ENCODE data around the gene LEMD3. TPM values are rescaled to one million over a fixed set of nuclear protein-coding genes. Genes with fewer than 3 reads are reported as not detected.
A peak's percentile ranks its signal among the peaks of the same experiment; 100 is the strongest.

The LEMD3 gene
- total RNA-seq, 1 donor from 2014 or later: 20.9 TPM

GRCh38 chr12:65238609-65239008 lies 69.2 kb downstream of the LEMD3 start:
- no peak overlapping the region for H3K9ac ChIP-seq (ENCODE audit: low read length)
- no peaks in the 10 kb centered on the region for H3K9me3 ChIP-seq (ENCODE audit: insufficient read depth, low read depth, low read length)
- no peaks in the 10 kb centered on the region for H3K27me3 ChIP-seq (ENCODE audit: insufficient read depth, low read length)
- H3K79me2 ChIP-seq (ENCODE audit: insufficient read depth, low read length): no peaks in the 10 kb centered on the region
- no peak for TF ChIP-seq CTCF (IDR thresholded peaks at IDR 0.05; ENCODE audit: insufficient read depth, low read depth, low read length)
- no peak for TF ChIP-seq EZH2 (IDR thresholded peaks at IDR 0.05; ENCODE audit: insufficient read depth, low read length)
- FAIRE-seq (no peak), DNase-seq (ENCODE audit: low read depth) (peak; percentile 5)
- peaks cover 11% of the 10 kb centered on the region for H3K36me3 ChIP-seq (ENCODE audit: insufficient read depth, low read length)
- no peaks in the 10 kb centered on the region for H3K4me1 ChIP-seq (ENCODE audit: insufficient read depth, low read length)
- Mint-ChIP-seq H3K9me3 (ENCODE audit: unreplicated experiment) (no peaks in the 10 kb centered on the region), H3K27ac (ENCODE audit: unreplicated experiment) (no peak overlapping the region), H3K27me3 (ENCODE audit: low read depth, unreplicated experiment) (no peaks in the 10 kb centered on the region), H3K4me3 (ENCODE audit: unreplicated experiment) (no peak overlapping the region), H3K36me3 (ENCODE audit: low read depth, unreplicated experiment) (peaks cover 3% of the 10 kb centered on the region), H3K4me1 (ENCODE audit: low read depth, unreplicated experiment) (no peaks in the 10 kb centered on the region)
- H3K4me3 ChIP-seq (ENCODE audit: insufficient read depth, low read depth, low read length): no peak overlapping the region
- H3K27ac ChIP-seq (ENCODE audit: low read depth, low read length): no peak overlapping the region
- no peak overlapping the region for H3K4me2 ChIP-seq (ENCODE audit: low read length)
- no peak overlapping the region for H2AFZ ChIP-seq (ENCODE audit: low read depth, low read length)
- H4K20me1 ChIP-seq (ENCODE audit: insufficient read depth, low read length): no peaks in the 10 kb centered on the region

GRCh38 chr12:65248656-65249633 lies 79.6 kb downstream of the LEMD3 start:
- Histone ChIP-seq H3K27me3 (ENCODE audit: insufficient read depth, low read length) (no peaks in the 10 kb centered on the region), H3K36me3 (ENCODE audit: insufficient read depth, low read length) (no peaks in the 10 kb centered on the region), H3K9ac (ENCODE audit: low read length) (no peak overlapping the region), H3K4me3 (ENCODE audit: insufficient read depth, low read depth, low read length) (no peak overlapping the region), H3K79me2 (ENCODE audit: insufficient read depth, low read length) (no peaks in the 10 kb centered on the region), H3K27ac (ENCODE audit: low read depth, low read length) (no peak overlapping the region), H2AFZ (ENCODE audit: low read depth, low read length) (no peak overlapping the region), H4K20me1 (ENCODE audit: insufficient read depth, low read length) (no peaks in the 10 kb centered on the region), H3K4me2 (ENCODE audit: low read length) (no peak overlapping the region), H3K9me3 (ENCODE audit: insufficient read depth, low read depth, low read length) (no peaks in the 10 kb centered on the region), H3K4me1 (ENCODE audit: insufficient read depth, low read length) (no peaks in the 10 kb centered on the region)
- Mint-ChIP-seq H3K9me3 (ENCODE audit: unreplicated experiment) (no peaks in the 10 kb centered on the region), H3K27ac (ENCODE audit: unreplicated experiment) (no peak overlapping the region), H3K27me3 (ENCODE audit: low read depth, unreplicated experiment) (no peaks in the 10 kb centered on the region), H3K4me1 (ENCODE audit: low read depth, unreplicated experiment) (no peaks in the 10 kb centered on the region), H3K36me3 (ENCODE audit: low read depth, unreplicated experiment) (no peaks in the 10 kb centered on the region), H3K4me3 (ENCODE audit: unreplicated experiment) (no peak overlapping the region)
- TF ChIP-seq EZH2 (IDR thresholded peaks at IDR 0.05; ENCODE audit: insufficient read depth, low read length) (no peak), CTCF (IDR thresholded peaks at IDR 0.05; ENCODE audit: insufficient read depth, low read depth, low read length) (no peak)
- FAIRE-seq (no peak), DNase-seq (ENCODE audit: low read depth) (peak; percentile 19)

GRCh38 chr12:65252515-65252914 lies 83.1 kb downstream of the LEMD3 start:
- no peaks in the 10 kb centered on the region for H3K9me3 Mint-ChIP-seq (ENCODE audit: unreplicated experiment)
- Histone ChIP-seq H3K9me3 (ENCODE audit: insufficient read depth, low read depth, low read length) (no peaks in the 10 kb centered on the region), H3K4me1 (ENCODE audit: insufficient read depth, low read length) (no peaks in the 10 kb centered on the region), H3K9ac (ENCODE audit: low read length) (no peak overlapping the region), H3K79me2 (ENCODE audit: insufficient read depth, low read length) (no peaks in the 10 kb centered on the region), H3K27me3 (ENCODE audit: insufficient read depth, low read length) (no peaks in the 10 kb centered on the region), H3K4me3 (ENCODE audit: insufficient read depth, low read depth, low read length) (no peak overlapping the region), H3K4me2 (ENCODE audit: low read length) (no peak overlapping the region), H4K20me1 (ENCODE audit: insufficient read depth, low read length) (no peaks in the 10 kb centered on the region), H3K36me3 (ENCODE audit: insufficient read depth, low read length) (no peaks in the 10 kb centered on the region), H3K27ac (ENCODE audit: low read depth, low read length) (no peak overlapping the region), H2AFZ (ENCODE audit: low read depth, low read length) (no peak overlapping the region)
- no peaks in the 10 kb centered on the region for H3K27me3 Mint-ChIP-seq (ENCODE audit: low read depth, unreplicated experiment)
- H3K4me3 Mint-ChIP-seq (ENCODE audit: unreplicated experiment): no peak overlapping the region
- no peaks in the 10 kb centered on the region for H3K4me1 Mint-ChIP-seq (ENCODE audit: low read depth, unreplicated experiment)
- FAIRE-seq (no peak), DNase-seq (ENCODE audit: low read depth) (no peak)
- TF ChIP-seq CTCF (IDR thresholded peaks at IDR 0.05; ENCODE audit: insufficient read depth, low read depth, low read length) (no peak), EZH2 (IDR thresholded peaks at IDR 0.05; ENCODE audit: insufficient read depth, low read length) (no peak)
- H3K27ac Mint-ChIP-seq (ENCODE audit: unreplicated experiment): no peak overlapping the region
- H3K36me3 Mint-ChIP-seq (ENCODE audit: low read depth, unreplicated experiment): no peaks in the 10 kb centered on the region
